ENCODE results near the gene PTPRN2. TPM values are rescaled to one million over a fixed set of nuclear protein-coding genes. Genes with fewer than 3 reads are reported as not detected.
"Not testable (repeated sequence)": the region's sequence is repeated elsewhere in the genome, so short reads cannot be mapped to it uniquely, and the experiment has no call there.

Gene PTPRN2
- polyA plus RNA-seq, 6 donors from 2014 or later = 1.4 to 4.6 (median 3.8) TPM

- no peak for ATAC-seq (ENCODE audit: low read depth in 2 of 2)
- no peak overlapping the region for H3K4me3 Mint-ChIP-seq
- DNase-seq = no peak
- no peaks in the 10 kb centered on the region for H3K36me3 Mint-ChIP-seq
- H3K27ac Mint-ChIP-seq = peak overlapping the region in 1 of 6 donors; percentile 6
- no peaks in the 10 kb centered on the region for H3K27me3 Mint-ChIP-seq
- peaks cover 0 to 4% (median 0%) of the 10 kb centered on the region in 7 donors for H3K9me3 Mint-ChIP-seq
- H3K4me1 Mint-ChIP-seq = no peaks in the 10 kb centered on the region
Measured at GRCh38 chr7:158278745-158279320, 308.8 kb downstream of the PTPRN2 start.

- no peak for ATAC-seq (ENCODE audit: low read depth in 2 of 2)
- Mint-ChIP-seq H3K4me3 (no peak overlapping the region), H3K9me3 (peaks cover 0 to 13% (median 4%) of the 10 kb centered on the region in 7 donors), H3K27ac (no peak overlapping the region), H3K27me3 (no peaks in the 10 kb centered on the region), H3K4me1 (no peaks in the 10 kb centered on the region), H3K36me3 (peaks cover 0 to 7% of the 10 kb centered on the region in 2 donors)
- no peak for DNase-seq
Measured at GRCh38 chr7:158277219-158278141, 310.1 kb downstream of the PTPRN2 start.

- Mint-ChIP-seq H3K4me3 (no peak overlapping the region), H3K9me3 (peaks cover 0 to 13% (median 4%) of the 10 kb centered on the region in 7 donors), H3K36me3 (peaks cover 0 to 7% of the 10 kb centered on the region in 2 donors), H3K27me3 (no peaks in the 10 kb centered on the region), H3K4me1 (no peaks in the 10 kb centered on the region), H3K27ac (no peak overlapping the region)
- no peak for DNase-seq
- no peak for ATAC-seq (ENCODE audit: low read depth in 2 of 2)
Measured at GRCh38 chr7:158276414-158277218, 311.0 kb downstream of the PTPRN2 start.

- DNase-seq = no peak
- H3K4me1 Mint-ChIP-seq = no peaks in the 10 kb centered on the region
Measured at GRCh38 chr7:158275711-158276413, 311.8 kb downstream of the PTPRN2 start.

GRCh38 chr7:158274996-158275395 is 312.6 kb downstream of the PTPRN2 start:
- H3K27me3 Mint-ChIP-seq = no peaks in the 10 kb centered on the region
- H3K36me3 Mint-ChIP-seq = peaks cover 0 to 7% of the 10 kb centered on the region in 2 donors

More at GRCh38 chr7:158275711-158276413, 311.8 kb downstream of the PTPRN2 start:
- H3K27me3 Mint-ChIP-seq = no peaks in the 10 kb centered on the region
- ATAC-seq (ENCODE audit: low read depth in 2 of 2) = no peak
- H3K9me3 Mint-ChIP-seq = peaks cover 0 to 13% (median 4%) of the 10 kb centered on the region in 7 donors
- peaks cover 0 to 7% of the 10 kb centered on the region in 2 donors for H3K36me3 Mint-ChIP-seq
- H3K4me3 Mint-ChIP-seq = peak overlapping the region in 1 of 8 donors; percentile 45
- H3K27ac Mint-ChIP-seq = no peak overlapping the region

GRCh38 chr7:158274404-158274811 is 313.2 kb downstream of the PTPRN2 start:
- Mint-ChIP-seq H3K36me3 (peaks cover 0 to 7% of the 10 kb centered on the region in 2 donors), H3K4me1 (no peaks in the 10 kb centered on the region), H3K27me3 (no peaks in the 10 kb centered on the region), H3K9me3 (peaks cover 0 to 13% (median 4%) of the 10 kb centered on the region in 7 donors), H3K27ac (no peak overlapping the region), H3K4me3 (no peak overlapping the region)
- DNase-seq (no peak), ATAC-seq (ENCODE audit: low read depth in 2 of 2) (no peak)

More at GRCh38 chr7:158274996-158275395, 312.6 kb downstream of the PTPRN2 start:
- Mint-ChIP-seq H3K27ac (no peak overlapping the region), H3K4me3 (no peak overlapping the region), H3K4me1 (no peaks in the 10 kb centered on the region), H3K9me3 (peaks cover 0 to 13% (median 4%) of the 10 kb centered on the region in 7 donors)
- DNase-seq (no peak), ATAC-seq (ENCODE audit: low read depth in 2 of 2) (no peak)

GRCh38 chr7:158273756-158274342 is 313.8 kb downstream of the PTPRN2 start:
- not testable (repeated sequence) for H3K27me3 Mint-ChIP-seq; DNase-seq; H3K4me1 Mint-ChIP-seq; H3K27ac Mint-ChIP-seq; H3K36me3 Mint-ChIP-seq; H3K4me3 Mint-ChIP-seq; ATAC-seq (ENCODE audit: low read depth in 2 of 2)
- H3K9me3 Mint-ChIP-seq = peaks cover 0 to 13% (median 4%) of the 10 kb centered on the region in 7 donors

GRCh38 chr7:158273138-158273651 is 314.4 kb downstream of the PTPRN2 start:
- Mint-ChIP-seq H3K9me3 (peaks cover 0 to 13% (median 4%) of the 10 kb centered on the region in 7 donors), H3K4me3 (no peak overlapping the region), H3K4me1 (no peaks in the 10 kb centered on the region), H3K27me3 (no peaks in the 10 kb centered on the region), H3K27ac (no peak overlapping the region), H3K36me3 (peaks cover 0 to 7% of the 10 kb centered on the region in 2 donors)
- ATAC-seq (ENCODE audit: low read depth in 2 of 2) = no peak
- DNase-seq = no peak

- no peaks in the 10 kb centered on the region for H3K27me3 Mint-ChIP-seq
- H3K4me3 Mint-ChIP-seq = no peak overlapping the region
- no peaks in the 10 kb centered on the region for H3K4me1 Mint-ChIP-seq
- peaks cover 0 to 7% of the 10 kb centered on the region in 2 donors for H3K36me3 Mint-ChIP-seq
- ATAC-seq (ENCODE audit: low read depth in 2 of 2) = no peak
- no peak for DNase-seq
- H3K9me3 Mint-ChIP-seq = peaks cover 0 to 13% (median 4%) of the 10 kb centered on the region in 7 donors
- no peak overlapping the region for H3K27ac Mint-ChIP-seq
Measured at GRCh38 chr7:158272509-158273137, 315.0 kb downstream of the PTPRN2 start.

GRCh38 chr7:158272091-158272490 is 315.5 kb downstream of the PTPRN2 start:
- DNase-seq (no peak), ATAC-seq (ENCODE audit: low read depth in 2 of 2) (no peak)
- Mint-ChIP-seq H3K9me3 (peaks cover 0 to 13% (median 4%) of the 10 kb centered on the region in 7 donors), H3K36me3 (peaks cover 0 to 7% of the 10 kb centered on the region in 2 donors), H3K27me3 (no peaks in the 10 kb centered on the region), H3K4me1 (no peaks in the 10 kb centered on the region), H3K4me3 (no peak overlapping the region), H3K27ac (no peak overlapping the region)

GRCh38 chr7:158271646-158272045 is 316.0 kb downstream of the PTPRN2 start:
- no peak for DNase-seq
- H3K36me3 Mint-ChIP-seq = peaks cover 0 to 7% of the 10 kb centered on the region in 2 donors
- H3K9me3 Mint-ChIP-seq = peaks cover 0 to 13% (median 4%) of the 10 kb centered on the region in 7 donors
- H3K4me1 Mint-ChIP-seq = no peaks in the 10 kb centered on the region
- no peak for ATAC-seq (ENCODE audit: low read depth in 2 of 2)
- H3K27me3 Mint-ChIP-seq = no peaks in the 10 kb centered on the region
- H3K27ac Mint-ChIP-seq = no peak overlapping the region
- no peak overlapping the region for H3K4me3 Mint-ChIP-seq

GRCh38 chr7:158270856-158271413 is 316.7 kb downstream of the PTPRN2 start:
- Mint-ChIP-seq H3K27me3 (no peaks in the 10 kb centered on the region), H3K27ac (no peak overlapping the region), H3K36me3 (peaks cover 0 to 7% of the 10 kb centered on the region in 2 donors), H3K9me3 (peaks cover 0 to 13% (median 4%) of the 10 kb centered on the region in 7 donors), H3K4me3 (peak overlapping the region in 1 of 8 donors; percentile 9), H3K4me1 (no peaks in the 10 kb centered on the region)
- DNase-seq (no peak), ATAC-seq (ENCODE audit: low read depth in 2 of 2) (no peak)
